KOPT-K1 (cell line): ENCODE results near the gene SRGAP3.

Source experiments
- H3K27ac ChIP-seq: fragments of 200-600 bp; sonication (generic); 2 replicates; pipeline ENCODE4 v1.5.1; 2016; ENCODE audit warnings: antibody characterized with exemption, mild to moderate bottlenecking, low read depth, low read length; ENCODE audit not compliant: poor library complexity, severe bottlenecking
- H3K36me3 ChIP-seq: fragments of 200-600 bp; sonication (generic); 2 replicates; pipeline ENCODE4 v1.5.1; 2017; ENCODE audit warnings: antibody characterized with exemption, mild to moderate bottlenecking, low read length, moderate library complexity; ENCODE audit not compliant: insufficient read depth
- H3K9me3 ChIP-seq: fragments of 200-600 bp; sonication (generic); 2 replicates; pipeline ENCODE4 v1.5.1; 2017; ENCODE audit warnings: antibody characterized with exemption, low read length, mild to moderate bottlenecking; ENCODE audit not compliant: insufficient read depth, poor library complexity, severe bottlenecking

SRGAP3 gene

DNA sequence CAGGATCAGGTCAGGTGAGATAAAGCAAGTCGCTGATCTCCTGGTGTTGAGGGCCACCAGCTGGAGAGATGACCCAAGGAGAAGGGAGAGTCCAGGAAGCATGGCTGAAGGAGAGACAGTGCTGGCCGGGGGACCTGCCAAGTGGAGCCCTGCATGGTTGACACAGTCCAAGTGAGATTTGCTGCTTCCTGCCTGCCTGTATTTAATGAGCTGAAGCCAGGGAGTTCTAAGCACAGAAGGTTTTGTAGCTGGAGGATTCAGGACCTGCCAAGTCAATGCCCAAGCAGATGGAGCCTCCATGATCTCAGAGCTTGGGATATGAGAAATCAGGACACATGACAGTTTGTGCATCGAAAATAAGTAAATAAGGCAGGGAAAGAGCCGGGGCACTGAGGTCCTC is 125.6 kb downstream of the SRGAP3 start:
- no peaks in the 10 kb centered on the region for H3K9me3 ChIP-seq
- H3K27ac ChIP-seq: no peak overlapping the region
- H3K36me3 ChIP-seq: no peaks in the 10 kb centered on the region

DNA sequence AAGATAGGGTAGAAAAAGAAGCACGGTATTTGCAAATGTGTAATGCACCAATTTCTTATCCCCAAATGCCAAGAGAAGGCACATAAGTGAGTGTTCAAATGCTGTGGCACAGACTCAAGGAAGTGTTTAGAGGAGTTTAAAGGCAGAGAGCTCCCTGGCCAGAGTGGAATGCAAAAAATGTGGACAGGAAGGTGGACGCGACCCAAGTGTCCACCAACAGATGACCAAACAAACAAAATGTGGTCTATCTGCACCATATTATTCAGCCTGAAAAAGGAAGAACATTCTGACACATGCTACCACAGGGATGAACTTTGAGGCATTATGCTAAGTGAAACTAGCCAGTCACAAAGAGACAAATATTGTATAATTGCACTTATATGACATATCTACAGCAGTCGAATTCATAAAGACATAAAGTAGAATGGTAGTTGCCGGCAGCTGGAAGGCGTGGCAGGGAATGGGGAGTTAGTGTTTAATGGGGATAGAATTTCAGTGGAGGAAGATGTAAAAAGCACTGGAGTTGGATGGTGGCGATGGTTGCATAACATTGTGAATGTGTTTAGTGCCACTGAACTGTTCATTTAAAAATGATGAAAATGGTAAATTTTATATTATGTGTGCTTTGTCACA is 126.6 kb downstream of the SRGAP3 start:
- H3K36me3 ChIP-seq: no peaks in the 10 kb centered on the region
- no peaks in the 10 kb centered on the region for H3K9me3 ChIP-seq
- no peak overlapping the region for H3K27ac ChIP-seq

DNA sequence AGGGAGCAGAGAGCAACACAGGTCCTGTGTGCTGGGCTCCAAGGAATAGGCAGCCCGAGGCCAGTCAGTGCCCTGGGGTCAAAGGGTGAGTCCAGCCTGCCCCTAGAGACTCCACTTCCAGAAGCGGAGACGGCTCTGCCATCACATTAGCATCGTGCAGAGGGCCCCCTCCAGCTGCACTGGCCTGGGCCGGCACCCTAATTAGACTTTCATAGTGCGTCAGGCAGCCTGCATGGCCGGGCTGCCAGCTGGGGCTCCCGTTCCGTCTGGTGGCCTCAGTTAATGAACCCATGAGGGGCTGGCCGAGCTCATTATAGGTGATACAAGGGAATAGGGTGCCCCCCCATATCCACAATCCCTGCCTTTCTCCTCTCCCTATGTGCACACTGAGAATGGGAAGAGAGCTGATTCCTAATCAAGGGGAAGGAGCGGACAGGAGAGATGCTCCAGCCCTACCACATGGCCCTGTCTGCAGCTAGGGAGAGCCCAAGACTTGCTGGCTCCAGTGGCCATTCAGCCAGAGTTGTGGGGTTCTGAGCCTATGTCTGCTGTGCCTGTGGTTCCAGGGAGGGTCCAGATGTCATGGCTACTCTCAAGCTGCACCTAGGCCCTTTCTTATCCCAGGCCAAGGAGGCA is 128.0 kb downstream of the SRGAP3 start:
- no peaks in the 10 kb centered on the region for H3K36me3 ChIP-seq
- H3K27ac ChIP-seq: no peak overlapping the region
- no peaks in the 10 kb centered on the region for H3K9me3 ChIP-seq

DNA sequence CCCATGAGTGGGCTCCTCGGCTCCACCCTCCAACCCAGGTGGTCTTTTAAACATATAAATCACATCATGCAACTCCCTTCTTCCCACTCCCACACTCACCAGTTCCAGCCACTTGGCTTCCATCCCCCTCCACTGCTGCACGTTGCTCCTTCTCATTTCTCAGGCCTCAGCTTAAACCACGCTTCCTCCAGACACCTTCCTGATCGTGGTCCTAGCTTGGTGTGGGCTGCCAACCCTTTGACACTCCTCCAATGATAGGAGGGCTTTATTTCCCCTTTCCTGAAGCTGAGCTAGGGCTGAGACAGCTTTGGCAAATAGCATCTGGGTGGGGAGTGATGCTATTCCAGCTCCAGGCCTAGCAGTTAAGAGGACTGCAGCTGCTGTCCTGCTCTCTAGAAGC is 130.1 kb downstream of the SRGAP3 start:
- H3K9me3 ChIP-seq: no peaks in the 10 kb centered on the region
- H3K36me3 ChIP-seq: no peaks in the 10 kb centered on the region
- H3K27ac ChIP-seq: no peak overlapping the region

DNA sequence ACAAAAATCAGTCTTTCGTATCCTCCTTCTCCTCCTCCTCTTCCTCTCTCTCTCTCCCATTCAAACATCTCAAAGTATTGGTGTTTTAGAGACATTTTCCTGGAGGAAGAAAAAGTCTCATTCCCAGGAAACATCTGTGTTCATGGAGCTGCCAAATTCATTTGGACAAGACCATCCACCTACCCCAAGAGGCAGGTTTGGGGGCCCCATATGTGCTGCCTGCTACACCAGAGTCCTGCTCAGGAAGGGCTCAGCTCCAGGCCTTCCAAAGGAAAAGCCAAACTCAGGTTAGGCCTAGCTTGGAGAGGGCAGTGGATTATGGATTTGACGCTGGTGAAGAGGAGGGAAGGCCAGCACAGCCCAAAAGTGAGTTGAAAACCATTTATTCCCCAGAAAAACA is 131.2 kb downstream of the SRGAP3 start:
- H3K36me3 ChIP-seq: no peaks in the 10 kb centered on the region
- H3K27ac ChIP-seq: no peak overlapping the region
- H3K9me3 ChIP-seq: no peaks in the 10 kb centered on the region

DNA sequence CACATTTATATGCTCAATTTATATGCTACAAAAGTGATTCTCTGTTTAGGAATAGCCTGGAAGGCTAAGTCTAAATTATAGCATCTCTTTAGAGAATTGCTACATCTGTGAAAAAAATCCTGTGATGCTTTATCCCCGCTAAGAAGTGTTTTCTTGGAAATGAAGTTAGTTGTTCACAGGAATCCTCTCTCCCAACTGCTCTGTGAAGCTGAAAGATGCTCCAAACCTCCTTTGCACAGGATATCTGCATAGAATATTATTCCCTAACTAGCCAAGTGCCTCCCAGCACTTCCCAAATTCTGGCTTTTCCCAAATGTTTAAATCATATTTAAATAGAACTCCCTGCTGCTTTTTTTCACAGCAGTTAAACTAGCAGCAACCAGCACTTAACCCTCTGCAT is 132.2 kb downstream of the SRGAP3 start:
- Histone ChIP-seq H3K36me3 (no peaks in the 10 kb centered on the region), H3K27ac (no peak overlapping the region), H3K9me3 (no peaks in the 10 kb centered on the region)

DNA sequence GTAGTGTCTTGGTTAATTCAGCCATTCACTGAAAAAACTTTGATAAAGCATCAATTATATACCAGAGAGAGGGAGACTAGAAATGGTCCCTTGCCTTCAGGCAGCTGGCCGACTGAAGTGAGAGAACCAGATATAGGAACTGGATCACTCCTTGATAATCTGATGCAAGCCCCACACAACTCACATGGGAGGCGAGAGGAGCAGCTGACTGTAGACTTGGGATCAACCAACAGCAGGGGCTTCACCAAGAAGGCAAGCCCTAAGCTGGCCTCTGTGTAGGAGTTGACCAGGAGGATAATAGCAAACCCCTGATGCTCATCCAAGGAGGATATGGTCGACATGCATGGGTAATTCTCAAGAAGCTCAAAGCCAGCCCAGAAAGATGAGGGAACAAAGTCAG is 133.1 kb downstream of the SRGAP3 start:
- no peak overlapping the region for H3K27ac ChIP-seq
- H3K36me3 ChIP-seq: no peaks in the 10 kb centered on the region
- no peaks in the 10 kb centered on the region for H3K9me3 ChIP-seq

DNA sequence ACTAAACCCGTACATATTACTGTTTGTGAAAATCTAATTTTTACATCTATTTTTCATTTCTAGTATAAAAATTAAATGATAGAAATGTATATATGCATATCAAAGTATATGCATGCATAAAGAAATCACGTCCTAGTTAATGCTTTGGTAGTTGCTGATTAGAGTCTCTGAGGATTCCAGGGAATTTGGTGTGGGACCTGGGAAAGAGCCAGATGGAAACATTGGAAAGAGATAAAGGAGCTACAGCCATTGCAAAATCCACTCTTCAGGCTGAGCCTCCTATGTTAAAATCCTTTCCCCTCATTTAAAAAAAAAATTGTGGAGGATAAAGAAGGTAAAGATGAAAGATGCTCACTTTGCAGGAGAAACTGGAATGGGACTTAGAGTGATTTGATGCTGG is 134.1 kb downstream of the SRGAP3 start:
- Histone ChIP-seq H3K9me3 (no peaks in the 10 kb centered on the region), H3K27ac (no peak overlapping the region), H3K36me3 (no peaks in the 10 kb centered on the region)

DNA sequence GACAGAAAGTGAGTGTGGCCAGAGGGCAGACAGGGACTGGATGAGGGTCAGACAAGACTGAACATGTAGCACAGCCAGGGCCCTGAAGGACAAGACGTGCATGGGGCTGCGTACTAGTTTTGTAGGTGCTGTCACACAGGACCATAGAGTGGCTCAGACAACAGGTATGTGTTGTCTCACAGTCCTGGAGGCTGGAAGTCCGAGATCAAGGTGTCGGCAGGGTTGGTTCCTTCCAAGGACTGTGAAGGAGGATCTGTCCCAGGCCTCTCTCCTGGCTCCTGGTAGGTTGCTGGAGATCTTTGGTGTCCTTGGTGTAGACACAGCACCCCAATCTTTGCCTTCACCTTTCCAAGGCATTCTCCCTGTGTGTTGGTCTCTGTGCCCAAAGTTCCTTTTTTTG is 136.4 kb downstream of the SRGAP3 start:
- Histone ChIP-seq H3K27ac (no peak overlapping the region), H3K9me3 (no peaks in the 10 kb centered on the region), H3K36me3 (no peaks in the 10 kb centered on the region)

DNA sequence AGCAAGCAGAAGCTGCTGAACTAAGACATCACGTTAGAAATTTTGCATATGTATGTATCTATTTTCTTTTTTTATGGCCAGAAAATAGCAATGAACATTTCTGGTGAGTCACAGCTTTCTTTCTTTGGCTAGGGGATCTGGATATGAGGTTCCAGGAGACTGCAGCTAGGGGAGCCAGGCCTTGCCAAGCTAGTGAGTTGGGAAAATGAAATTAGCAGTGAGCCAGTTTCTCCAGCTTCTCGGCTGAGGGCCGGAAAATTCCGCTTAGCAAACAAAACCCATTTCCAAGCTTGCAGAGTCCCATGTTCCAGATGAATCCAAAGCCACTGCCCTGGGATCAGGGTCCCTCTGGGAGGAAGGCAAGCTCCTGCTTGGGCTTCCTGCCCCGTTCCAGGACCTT is 137.6 kb downstream of the SRGAP3 start:
- Histone ChIP-seq H3K9me3 (no peaks in the 10 kb centered on the region), H3K36me3 (no peaks in the 10 kb centered on the region), H3K27ac (no peak overlapping the region)

DNA sequence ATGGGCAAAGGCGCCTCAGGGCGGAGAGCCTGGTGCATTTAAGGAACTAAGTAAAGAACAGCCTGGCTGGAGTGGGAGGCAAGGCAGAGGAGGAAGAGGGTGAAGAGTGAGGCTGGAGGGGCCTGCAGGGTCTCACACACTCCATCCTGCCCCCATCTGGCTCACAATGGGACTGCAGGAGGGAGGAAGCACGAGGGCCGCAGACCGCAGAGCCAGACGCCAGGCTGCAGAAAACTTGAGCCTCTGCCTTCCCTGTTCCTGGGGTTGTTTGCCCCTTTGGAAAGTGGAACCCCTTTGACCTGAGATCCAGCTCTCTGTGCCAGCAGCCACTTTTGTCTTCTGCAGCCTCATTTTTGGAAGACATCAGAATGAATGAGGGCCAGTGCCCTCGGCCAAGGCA is 138.0 kb downstream of the SRGAP3 start:
- no peaks in the 10 kb centered on the region for H3K9me3 ChIP-seq
- H3K36me3 ChIP-seq: no peaks in the 10 kb centered on the region
- H3K27ac ChIP-seq: no peak overlapping the region

DNA sequence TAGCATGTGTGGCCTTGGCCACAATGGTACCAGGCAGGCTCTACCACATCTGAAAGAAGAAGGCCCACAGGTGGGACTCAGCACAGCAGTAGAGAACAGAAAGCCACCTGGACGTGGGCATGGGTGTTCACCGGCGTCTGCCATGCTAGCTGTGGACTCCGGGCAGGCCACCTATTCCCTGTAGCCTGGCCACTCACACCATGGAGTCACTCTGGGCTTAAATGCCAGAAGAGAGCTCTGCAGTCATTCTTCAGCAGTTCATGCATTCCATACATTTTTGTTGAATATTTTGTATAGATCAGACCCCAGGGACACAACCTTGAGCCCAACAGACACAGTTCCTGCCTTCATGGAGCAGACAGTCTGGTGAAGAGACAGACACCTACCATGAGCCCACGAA is 138.6 kb downstream of the SRGAP3 start:
- Histone ChIP-seq H3K9me3 (peaks cover 4% of the 10 kb centered on the region), H3K27ac (no peak overlapping the region), H3K36me3 (no peaks in the 10 kb centered on the region)

DNA sequence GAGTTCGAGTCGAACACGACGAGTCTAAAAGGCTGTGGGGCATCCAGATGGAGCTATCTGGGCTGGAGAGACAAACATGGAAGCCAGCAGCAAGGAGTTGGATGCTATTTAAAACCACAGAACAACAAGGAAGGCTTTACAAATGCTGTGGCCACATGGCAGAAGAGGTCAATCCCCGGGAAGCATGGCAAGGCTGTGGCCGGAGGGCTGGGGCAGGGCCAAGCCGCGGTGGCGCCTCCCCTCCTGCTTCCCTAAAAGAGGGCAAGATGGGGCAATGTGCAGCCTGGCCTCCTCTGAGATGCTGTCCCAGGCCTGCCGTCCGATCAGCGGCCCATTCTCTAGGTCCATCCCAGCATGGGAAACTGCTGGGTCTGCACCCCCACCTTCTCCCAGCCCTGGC is 139.1 kb downstream of the SRGAP3 start:
- H3K36me3 ChIP-seq: no peaks in the 10 kb centered on the region
- H3K9me3 ChIP-seq: peaks cover 4% of the 10 kb centered on the region
- no peak overlapping the region for H3K27ac ChIP-seq

DNA sequence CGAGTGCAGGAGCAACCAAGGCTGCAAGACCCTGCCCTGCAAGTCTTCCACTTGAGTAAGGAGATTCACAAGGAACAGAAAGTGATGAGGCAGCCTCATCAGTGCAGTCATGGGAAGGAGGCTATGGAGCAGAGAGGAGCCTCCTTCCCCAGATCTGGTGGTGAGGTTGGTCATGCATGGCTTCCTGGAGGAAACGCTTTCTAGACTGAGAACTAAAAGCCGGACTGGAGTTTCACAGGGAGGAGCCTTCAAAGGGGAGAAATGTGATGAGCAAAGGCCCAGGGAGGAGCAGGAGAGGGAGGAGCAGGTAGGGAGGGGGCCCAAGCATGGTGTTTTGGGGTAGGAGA is 139.9 kb downstream of the SRGAP3 start:
- Histone ChIP-seq H3K36me3 (no peaks in the 10 kb centered on the region), H3K27ac (no peak overlapping the region), H3K9me3 (peaks cover 4% of the 10 kb centered on the region)

DNA sequence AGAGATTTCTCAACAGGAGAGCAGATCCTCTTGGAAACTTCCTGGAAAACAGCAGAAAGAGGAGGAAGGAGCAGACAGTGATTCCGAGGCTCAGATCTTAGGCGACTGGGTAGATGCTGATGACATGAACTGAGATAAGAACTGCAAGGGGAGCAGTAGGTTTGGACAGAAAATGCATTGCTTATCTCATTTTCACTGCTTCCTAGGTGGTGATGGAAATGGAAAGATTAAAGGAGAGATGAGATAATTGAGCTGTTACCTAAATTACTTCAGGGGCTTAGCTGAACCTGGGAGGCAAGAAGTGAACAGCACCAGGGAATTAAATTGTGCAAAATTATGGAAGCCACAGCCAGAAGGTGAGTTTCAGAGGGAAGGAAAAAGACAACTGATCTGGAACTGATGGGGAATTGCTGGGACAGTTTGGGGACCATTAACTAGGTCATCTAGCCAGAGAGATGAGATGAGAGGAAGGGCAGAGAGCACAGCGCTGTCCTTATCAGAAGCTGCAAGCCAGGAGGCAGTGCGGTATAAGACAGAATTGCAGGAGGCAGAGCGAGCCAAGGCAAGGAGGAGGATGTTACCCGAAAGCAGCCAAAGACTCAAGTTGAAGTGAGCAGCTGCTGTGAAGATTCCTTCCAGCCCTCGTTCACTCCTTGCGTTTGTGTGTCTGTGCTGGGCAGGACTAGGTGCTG is 140.4 kb downstream of the SRGAP3 start:
- Histone ChIP-seq H3K27ac (no peak overlapping the region), H3K36me3 (no peaks in the 10 kb centered on the region), H3K9me3 (peaks cover 4% of the 10 kb centered on the region)

DNA sequence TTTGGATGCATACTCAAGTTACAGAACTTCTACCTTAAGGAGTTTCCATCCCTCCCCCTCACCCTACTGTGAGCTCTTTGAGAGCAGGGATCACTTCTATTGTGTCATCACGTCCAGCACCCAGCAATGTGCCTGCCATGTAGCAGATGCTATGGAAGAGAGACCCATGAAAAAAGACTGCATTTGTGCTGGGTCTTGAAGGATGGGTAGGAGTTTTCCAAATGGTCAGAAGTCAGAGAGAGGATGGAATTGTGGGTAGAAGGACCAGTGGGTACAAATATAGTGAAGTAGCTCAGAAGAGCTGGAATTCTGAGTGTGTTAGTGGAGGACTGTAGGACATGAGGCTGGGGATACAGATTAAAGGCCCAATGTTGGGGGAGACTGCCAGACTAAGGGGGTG is 141.7 kb downstream of the SRGAP3 start:
- H3K9me3 ChIP-seq: peaks cover 4% of the 10 kb centered on the region
- H3K36me3 ChIP-seq: no peaks in the 10 kb centered on the region
- H3K27ac ChIP-seq: no peak overlapping the region
